GM19043 (cell line): ENCODE measurements around the gene PKIB.

Source experiments
- ATAC-seq: cut with Tn5 transposase; IDR thresholded peaks from one replicate; pipeline ENCODE4 v1.9.1; 2021; ENCODE audit warnings: low read depth; ENCODE audit not compliant: unreplicated experiment

Gene PKIB

GRCh38 chr6:122663981-122664380 is 53.8 kb downstream of the PKIB start:
- no peak for ATAC-seq

- no peak for ATAC-seq
Measured at GRCh38 chr6:122665929-122666328, 55.7 kb downstream of the PKIB start.

GRCh38 chr6:122666418-122666817 is 56.2 kb downstream of the PKIB start:
- ATAC-seq, result no peak

- no peak for ATAC-seq
Measured at GRCh38 chr6:122669418-122669817, 59.2 kb downstream of the PKIB start.

GRCh38 chr6:122669868-122670267 is 59.7 kb downstream of the PKIB start:
- ATAC-seq, result no peak

GRCh38 chr6:122671251-122671650 is 61.0 kb downstream of the PKIB start:
- no peak for ATAC-seq

GRCh38 chr6:122673343-122673961 is 63.2 kb downstream of the PKIB start:
- ATAC-seq, result no peak

- ATAC-seq, result no peak
Measured at GRCh38 chr6:122676146-122676545, 65.9 kb downstream of the PKIB start.

GRCh38 chr6:122676688-122677087 is 66.5 kb downstream of the PKIB start:
- ATAC-seq, result no peak

- ATAC-seq, result no peak
Measured at GRCh38 chr6:122677406-122677805, 67.2 kb downstream of the PKIB start.

- no peak for ATAC-seq
Measured at GRCh38 chr6:122678841-122679240, 68.6 kb downstream of the PKIB start.

GRCh38 chr6:122681705-122682104 is 71.5 kb downstream of the PKIB start:
- ATAC-seq, result no peak

- no peak for ATAC-seq
Measured at GRCh38 chr6:122683989-122684651, 73.9 kb downstream of the PKIB start.

- ATAC-seq, result no peak
Measured at GRCh38 chr6:122692175-122692598, 82.0 kb downstream of the PKIB start.

GRCh38 chr6:122692807-122693580 is 82.8 kb downstream of the PKIB start:
- no peak for ATAC-seq

- no peak for ATAC-seq
Measured at GRCh38 chr6:122694075-122694474, 83.9 kb downstream of the PKIB start.

- no peak for ATAC-seq
Measured at GRCh38 chr6:122694602-122695001, 84.4 kb downstream of the PKIB start.

GRCh38 chr6:122695188-122695587 is 85.0 kb downstream of the PKIB start:
- ATAC-seq, result no peak

- ATAC-seq, result no peak
Measured at GRCh38 chr6:122696079-122696478, 85.9 kb downstream of the PKIB start.

- no peak for ATAC-seq
Measured at GRCh38 chr6:122696853-122697252, 86.6 kb downstream of the PKIB start.

GRCh38 chr6:122697458-122697857 is 87.3 kb downstream of the PKIB start:
- ATAC-seq, result no peak

- no peak for ATAC-seq
Measured at GRCh38 chr6:122701666-122702065, 91.5 kb downstream of the PKIB start.
